GM19025 (cell line): Measurements from ENCODE around the gene GGT6.

Experiments
- ATAC-seq: cut with Tn5 transposase; IDR thresholded peaks from one replicate; pipeline ENCODE4 v1.9.1; 2021; ENCODE audit warnings: mild to moderate bottlenecking, low read depth, moderate library complexity; ENCODE audit not compliant: unreplicated experiment

GGT6 gene

GRCh38 chr17:4541328-4542002 is 18.9 kb downstream of the GGT6 start:
- ATAC-seq = no peak

- no peak for ATAC-seq
Measured at GRCh38 chr17:4540687-4541327, 19.6 kb downstream of the GGT6 start.

GRCh38 chr17:4540224-4540651 is 20.1 kb downstream of the GGT6 start:
- ATAC-seq = no peak

GRCh38 chr17:4539576-4540223 is 20.7 kb downstream of the GGT6 start:
- no peak for ATAC-seq

GRCh38 chr17:4539025-4539424 is 21.4 kb downstream of the GGT6 start:
- ATAC-seq = no peak

GRCh38 chr17:4538236-4539002 is 22.0 kb downstream of the GGT6 start:
- ATAC-seq = no peak

GRCh38 chr17:4537451-4538235 is 22.7 kb downstream of the GGT6 start:
- no peak for ATAC-seq

- ATAC-seq = no peak
Measured at GRCh38 chr17:4536742-4537411, 23.5 kb downstream of the GGT6 start.

GRCh38 chr17:4536259-4536741 is 24.1 kb downstream of the GGT6 start:
- ATAC-seq = no peak

GRCh38 chr17:4535667-4536258 is 24.6 kb downstream of the GGT6 start:
- no peak for ATAC-seq

- ATAC-seq = no peak
Measured at GRCh38 chr17:4534928-4535666, 25.3 kb downstream of the GGT6 start.

GRCh38 chr17:4534515-4534914 is 25.9 kb downstream of the GGT6 start:
- no peak for ATAC-seq

- no peak for ATAC-seq
Measured at GRCh38 chr17:4533523-4534504, 26.6 kb downstream of the GGT6 start.

GRCh38 chr17:4532860-4533522 is 27.4 kb downstream of the GGT6 start:
- ATAC-seq = no peak

- ATAC-seq = no peak
Measured at GRCh38 chr17:4531988-4532736, 28.2 kb downstream of the GGT6 start.
